GM13977 (cell line): ENCODE measurements around the gene GBA3.

Source experiments
- DNase-seq: peaks from one replicate; pipeline ENCODE4 v3.0.0; 2012; ENCODE audit warnings: low spot score
- in situ Hi-C: fragments of 300-500 bp; cut with MboI; formaldehyde crosslinking; loops from one replicate; pipeline ENCODE4 v1.12.0; 2022; ENCODE audit warnings: low sequenced_read_pairs, low pct_unique_long_range_greater_than_20kb, mixed read lengths, inconsistent platforms; ENCODE audit not compliant: unreplicated experiment
- TF ChIP-seq, protein P1 (sequence below): IDR thresholded peaks from 2 replicates; pipeline ENCODE4 v1.5.1; 2012; ENCODE audit warnings: mild to moderate bottlenecking, control low read depth; ENCODE audit not compliant: insufficient read depth; ENCODE audit errors: extremely low read depth, missing control alignments

GBA3 gene

DNA sequence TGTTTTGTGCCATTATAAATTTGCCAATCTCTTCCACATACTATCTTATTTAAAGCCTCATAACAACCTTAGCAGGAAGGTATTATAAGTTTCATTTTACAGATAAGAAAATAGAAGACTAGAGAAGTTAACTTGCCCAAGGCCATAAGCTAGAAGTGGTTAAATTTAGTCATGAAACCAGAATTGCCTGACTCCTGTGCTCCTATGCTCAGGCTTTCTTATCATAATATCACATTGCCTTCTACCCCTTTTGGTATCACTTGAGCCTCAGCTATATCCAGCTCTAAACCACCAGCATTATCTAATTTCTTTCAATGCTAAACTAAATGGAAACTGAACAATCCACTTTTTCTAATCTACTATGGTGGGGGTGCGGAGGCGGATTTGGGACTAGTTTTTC is 164.7 kb downstream of the GBA3 start:
- TF ChIP-seq, protein P1, sequence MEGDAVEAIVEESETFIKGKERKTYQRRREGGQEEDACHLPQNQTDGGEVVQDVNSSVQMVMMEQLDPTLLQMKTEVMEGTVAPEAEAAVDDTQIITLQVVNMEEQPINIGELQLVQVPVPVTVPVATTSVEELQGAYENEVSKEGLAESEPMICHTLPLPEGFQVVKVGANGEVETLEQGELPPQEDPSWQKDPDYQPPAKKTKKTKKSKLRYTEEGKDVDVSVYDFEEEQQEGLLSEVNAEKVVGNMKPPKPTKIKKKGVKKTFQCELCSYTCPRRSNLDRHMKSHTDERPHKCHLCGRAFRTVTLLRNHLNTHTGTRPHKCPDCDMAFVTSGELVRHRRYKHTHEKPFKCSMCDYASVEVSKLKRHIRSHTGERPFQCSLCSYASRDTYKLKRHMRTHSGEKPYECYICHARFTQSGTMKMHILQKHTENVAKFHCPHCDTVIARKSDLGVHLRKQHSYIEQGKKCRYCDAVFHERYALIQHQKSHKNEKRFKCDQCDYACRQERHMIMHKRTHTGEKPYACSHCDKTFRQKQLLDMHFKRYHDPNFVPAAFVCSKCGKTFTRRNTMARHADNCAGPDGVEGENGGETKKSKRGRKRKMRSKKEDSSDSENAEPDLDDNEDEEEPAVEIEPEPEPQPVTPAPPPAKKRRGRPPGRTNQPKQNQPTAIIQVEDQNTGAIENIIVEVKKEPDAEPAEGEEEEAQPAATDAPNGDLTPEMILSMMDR, result no peak
- DNase-seq, result no peak
- in situ Hi-C loops, result no loop called here

DNA sequence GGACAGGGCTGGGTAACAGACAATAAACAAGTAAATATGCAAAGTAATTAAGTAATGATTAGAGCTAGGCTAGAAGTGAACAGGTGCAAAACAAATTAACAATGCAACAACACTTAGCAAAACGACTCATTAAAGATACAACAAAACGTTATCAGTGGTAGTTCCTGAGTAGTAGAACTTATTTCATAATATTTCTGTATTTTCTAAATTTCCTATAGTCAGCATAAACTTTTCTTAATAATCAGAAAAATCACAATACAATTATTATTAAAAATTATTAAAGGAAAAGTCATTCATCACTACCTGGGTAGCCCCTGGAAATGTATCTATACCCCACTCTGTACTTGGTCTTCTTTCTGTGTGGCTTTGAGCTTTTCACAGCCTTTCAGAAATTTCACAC is 166.6 kb downstream of the GBA3 start:
- TF ChIP-seq, protein P1, result no peak
- in situ Hi-C loops, result no loop called here
- DNase-seq, result no peak
